H1 (cell line): Measurements from ENCODE around the gene RNU6-9. TPM values are rescaled to one million over a fixed set of nuclear protein-coding genes. Genes with fewer than 3 reads are reported as not detected.

ENCODE experiments used
- CTCF ChIA-PET: fragments of 300-600 bp; sonication (Branson Sonifier 250); formaldehyde crosslinking; loops from one replicate; lab custom pipeline; 2021; ENCODE audit not compliant: partially characterized antibody; lab: Charles Lee
- POLR2A ChIA-PET: fragments of 300-600 bp; sonication (Branson Sonifier 250); formaldehyde crosslinking; loops from one replicate; lab custom pipeline; 2021; ENCODE audit warnings: inconsistent platforms; ENCODE audit not compliant: partially characterized antibody; lab: Charles Lee
- DNase-seq, 2 experiments: peaks; one replicate each; pipeline versions ENCODE4 v3.0.0 to v3.0.0-alpha.2; 2010 to 2022; ENCODE audit warnings: low spot score in 2 of 2, low read depth in 1 of 2, mixed read lengths in 1 of 2
- FAIRE-seq: peaks from 2 replicates; lab custom pipeline; 2011; peaks lifted over from hg19 to GRCh38; lab: Jason Lieb, UNC
- H2AFZ ChIP-seq: 2 replicates; pipeline ENCODE4 v1.8.1; 2012; ENCODE audit warnings: low read length, inconsistent platforms
- H2AK5ac ChIP-seq: 2 replicates; pipeline ENCODE4 v1.6.1; 2013; ENCODE audit warnings: low read depth, low read length
- H2BK120ac ChIP-seq: replicated peaks from 2 replicates; pipeline ENCODE3; 2013; ENCODE audit warnings: low read depth, low read length, inconsistent platforms
- H2BK12ac ChIP-seq: 2 replicates; pipeline ENCODE4 v1.6.1; 2013; ENCODE audit warnings: low read depth, low read length
- H2BK15ac ChIP-seq: 2 replicates; pipeline ENCODE4 v1.6.1; 2013; ENCODE audit warnings: low read length
- H2BK20ac ChIP-seq: 2 replicates; pipeline ENCODE4 v1.6.1; 2013; ENCODE audit warnings: low read length
- H2BK5ac ChIP-seq: 2 replicates; pipeline ENCODE4 v1.6.1; 2013; ENCODE audit warnings: low read depth, low read length
- H3K14ac ChIP-seq: 2 replicates; pipeline ENCODE4 v1.6.1; 2013; ENCODE audit warnings: inconsistent platforms; ENCODE audit not compliant: insufficient read length
- H3K18ac ChIP-seq: 2 replicates; pipeline ENCODE4 v1.6.1; 2013; ENCODE audit warnings: low read length; ENCODE audit errors: extremely low read depth
- H3K23ac ChIP-seq: 2 replicates; pipeline ENCODE4 v1.6.1; 2013; ENCODE audit warnings: inconsistent platforms; ENCODE audit not compliant: insufficient read length
- H3K23me2 ChIP-seq: 2 replicates; pipeline ENCODE4 v1.6.1; 2013; ENCODE audit warnings: low read depth, low read length
- H3K27ac ChIP-seq: 2 replicates; pipeline ENCODE4 v1.6.1; 2011; ENCODE audit warnings: low read depth, low read length, inconsistent platforms
- H3K27me3 ChIP-seq, 4 experiments: replicated peaks in 1 of 4; 1 replicate in 1 of 4; 2 replicates in 3 of 4; pipeline versions ENCODE4 v1.6.1 to v1.8.1; 2011 to 2013; ENCODE audit warnings: low read length in 3 of 4, mild to moderate bottlenecking in 3 of 4, inconsistent platforms in 2 of 4, mixed read lengths in 2 of 4, moderate library complexity in 1 of 4; ENCODE audit not compliant: control insufficient read depth in 3 of 4, insufficient read depth in 3 of 4; ENCODE audit errors: extremely low read depth in 1 of 4
- H3K36me3 ChIP-seq, 4 experiments: 2 replicates each; pipeline versions ENCODE4 v1.6.1 to v1.8.1; 2011 to 2013; ENCODE audit warnings: mild to moderate bottlenecking in 4 of 4, low read length in 3 of 4, moderate library complexity in 2 of 4, control low read depth in 1 of 4, inconsistent platforms in 1 of 4; ENCODE audit not compliant: insufficient read depth in 4 of 4, control insufficient read depth in 2 of 4
- H3K4ac ChIP-seq: replicated peaks from 2 replicates; pipeline ENCODE3; 2013; ENCODE audit warnings: low read length, low read depth, mixed read lengths, inconsistent platforms; ENCODE audit not compliant: insufficient read length
- H3K4me1 ChIP-seq, 4 experiments: replicated peaks in 1 of 4; 1 replicate in 1 of 4; 2 replicates in 3 of 4; pipeline versions ENCODE4 v1.6.1 to v1.8.1; 2011 to 2013; ENCODE audit warnings: low read length in 3 of 4, inconsistent platforms in 2 of 4, mixed read lengths in 1 of 4; ENCODE audit not compliant: insufficient read depth in 4 of 4, control insufficient read depth in 3 of 4
- H3K4me2 ChIP-seq, 2 experiments: 2 replicates each; pipeline versions ENCODE4 v1.6.1 to v1.8.1; 2011 to 2013; ENCODE audit warnings: low read depth in 2 of 2, low read length in 2 of 2, control low read depth in 1 of 2, inconsistent platforms in 1 of 2, mild to moderate bottlenecking in 1 of 2; ENCODE audit not compliant: insufficient read depth in 1 of 2
- H3K4me3 ChIP-seq, 4 experiments: fragments of 200-600, 300-600 bp in 1 of 4; sonication (generic), shearing (Covaris generic), sonication (Bioruptor Twin) in 1 of 4; 2 replicates each; pipeline versions ENCODE4 v1.5.1 to v1.8.1; 2011 to 2016; ENCODE audit warnings: low read length in 4 of 4, low read depth in 3 of 4, control low read depth in 2 of 4, inconsistent platforms in 2 of 4, mild to moderate bottlenecking in 2 of 4, mixed read lengths in 1 of 4, moderate library complexity in 1 of 4; ENCODE audit not compliant: insufficient read depth in 2 of 4; ENCODE audit errors: extremely low read depth in 1 of 4
- H3K56ac ChIP-seq: replicated peaks from 2 replicates; pipeline ENCODE3; 2013; ENCODE audit warnings: low read depth, mild to moderate bottlenecking, mixed read lengths, low read length, inconsistent platforms; ENCODE audit not compliant: insufficient read length
- H3K79me1 ChIP-seq: 2 replicates; pipeline ENCODE4 v1.6.1; 2013; ENCODE audit warnings: low read depth, low read length, control low read depth
- H3K79me2 ChIP-seq, 2 experiments: 2 replicates each; pipeline versions ENCODE4 v1.6.1 to v1.8.1; 2012 to 2013; ENCODE audit warnings: low read length in 2 of 2, mild to moderate bottlenecking in 2 of 2, inconsistent platforms in 1 of 2; ENCODE audit not compliant: insufficient read depth in 2 of 2, control insufficient read depth in 1 of 2
- H3K9ac ChIP-seq, 4 experiments: replicated peaks in 1 of 4; 1 replicate in 1 of 4; 2 replicates in 3 of 4; pipeline versions ENCODE4 v1.6.1 to v1.8.1; 2011 to 2013; ENCODE audit warnings: low read depth in 3 of 4, low read length in 3 of 4, control low read depth in 2 of 4, mild to moderate bottlenecking in 2 of 4, moderate library complexity in 2 of 4, inconsistent platforms in 1 of 4; ENCODE audit errors: extremely low read depth in 1 of 4
- H3K9me3 ChIP-seq, 2 experiments: 2 replicates each; pipeline versions ENCODE4 v1.6.1 to v1.8.1; 2012 to 2013; ENCODE audit warnings: mild to moderate bottlenecking in 2 of 2, moderate library complexity in 2 of 2, control low read depth in 1 of 2, inconsistent platforms in 1 of 2, low read depth in 1 of 2, low read length in 1 of 2, mixed read lengths in 1 of 2; ENCODE audit not compliant: insufficient read depth in 2 of 2
- H4K20me1 ChIP-seq, 2 experiments: replicated peaks in 1 of 2; 2 replicates each; pipeline versions ENCODE3 to v1.8.1; 2011 to 2013; ENCODE audit warnings: inconsistent platforms in 2 of 2, low read length in 2 of 2, mild to moderate bottlenecking in 1 of 2; ENCODE audit not compliant: insufficient read depth in 2 of 2, control insufficient read depth in 1 of 2
- H4K5ac ChIP-seq: 2 replicates; pipeline ENCODE4 v1.6.1; 2013; ENCODE audit warnings: low read length, low read depth, mixed read lengths, inconsistent platforms; ENCODE audit not compliant: insufficient read length
- H4K8ac ChIP-seq: 2 replicates; pipeline ENCODE4 v1.8.0; 2013; ENCODE audit warnings: mild to moderate bottlenecking, moderate library complexity, low read length, inconsistent platforms; ENCODE audit not compliant: insufficient read depth; ENCODE audit errors: extremely low read depth
- H4K91ac ChIP-seq: replicated peaks from 2 replicates; pipeline ENCODE3; 2013; ENCODE audit warnings: low read length, mixed read lengths, inconsistent platforms; ENCODE audit not compliant: insufficient read length
- CBX8 ChIP-seq: fragments of 300-800, 300-1000 bp; sonication (generic); IDR thresholded peaks from 2 replicates; pipeline ENCODE4 v1.7.1; 2016; ENCODE audit warnings: low read depth, low read length, borderline replicate concordance
- CREB1 ChIP-seq: IDR thresholded peaks from 2 replicates; pipeline ENCODE4 v1.6.1; 2012; ENCODE audit warnings: inconsistent platforms
- RBBP5 ChIP-seq: IDR thresholded peaks from 2 replicates; pipeline ENCODE4 v1.7.1; 2012; ENCODE audit warnings: low read depth, mild to moderate bottlenecking, inconsistent platforms, low read length, moderate library complexity, borderline replicate concordance
- WGBS, 2 experiments: shearing (Covaris generic) in 1 of 2; methylation state at CpG; one replicate each; pipeline versions ENCODE4 v1.1.6 to v1.1.7; 2013 to 2015; ENCODE audit warnings: low lambda C conversion rate in 2 of 2, mixed read lengths in 2 of 2, inconsistent platforms in 1 of 2, low coverage in 1 of 2, missing lambda C conversion rate in 1 of 2; ENCODE audit not compliant: insufficient replicate concordance in 2 of 2, insufficient coverage in 1 of 2, insufficient read length in 1 of 2; ENCODE audit errors: extremely low coverage in 1 of 2, missing lambda C conversion rate in 1 of 2; 5-methylcytosine and 5-hydroxymethylcytosine counted together
- polyA plus RNA-seq, 7 experiments: library from polyadenylated mRNA; depleted of rRNA in 3 of 7; stranded (reverse) in 5 of 7; unstranded in 2 of 7; fragments of >200 nt in 5 of 7; fragments of 200-250 nt in 2 of 7; gene quantifications; 1 replicate in 5 of 7; 2 replicates in 1 of 7; 4 replicates in 1 of 7; pipeline versions ENCODE4 v1.2.1 to v1.2.3, GENCODE V29; 2011 to 2013; ENCODE audit warnings: missing spikeins in 2 of 7, mixed read lengths in 2 of 7
- total RNA-seq: library from RNA; stranded (reverse); fragmentation: NEBNext Ultra II Directional; extraction: Animal tissue kit (Norgen Biotek cat#: 25700); gene quantifications from 2 replicates; pipeline ENCODE4 v1.2.1, GENCODE V29; 2021

The RNU6-9 gene
- total and polyA plus RNA-seq, 2 of the 8 experiments (the other 6 are each of a cell fraction or from before 2014, with no cell fraction given) = not detected

GRCh38 chr19:934865-935479 lies 41.7 kb downstream of the RNU6-9 start:
- H2AFZ ChIP-seq = no peak overlapping the region
- no peaks in the 10 kb centered on the region for H3K9me3 ChIP-seq
- H4K91ac ChIP-seq = no peak overlapping the region
- no peak overlapping the region for H3K4ac ChIP-seq
- H3K14ac ChIP-seq = no peak overlapping the region
- H3K4me3 ChIP-seq = no peak overlapping the region
- ChIA-PET POLR2A (interaction anchor here (0.8 to 2.6 kb wide), 4 partner anchors 9 to 92 kb away, joined by 3 to 9 read pairs (median 3); partner anchors contain the start of gene CNN2), CTCF (interaction anchor here (0.5 to 2.5 kb wide), 5 partner anchors 12 to 81 kb away, joined by 3 to 11 read pairs (median 4); no protein-coding TSS in a partner anchor)
- H3K27me3 ChIP-seq = no peaks in the 10 kb centered on the region
- DNase-seq (no peak), FAIRE-seq (no peak)
- no peak overlapping the region for H3K27ac ChIP-seq
- no peak overlapping the region for H2BK12ac ChIP-seq
- H2AK5ac ChIP-seq = no peak overlapping the region
- H3K36me3 ChIP-seq = peaks cover 3 to 13% (median 11%) of the 10 kb centered on the region in 4 experiments; a peak in 7 of 8 replicates
- 0 out of 2 replicates have a peak overlapping the region, but pooled peaks have one; percentile 44 for H2BK5ac ChIP-seq
- no peak overlapping the region for H4K5ac ChIP-seq
- no peak overlapping the region for H3K23ac ChIP-seq
- WGBS, 2 experiments = 93% methylated on average over 22 of the region's 31 CpGs; no CpG with 5 or more reads in 1 of the 2 experiments
- H3K79me1 ChIP-seq = peaks cover 11% of the 10 kb centered on the region
- no peak overlapping the region for H3K56ac ChIP-seq
- peaks cover 3 to 25% of the 10 kb centered on the region in 2 experiments for H4K20me1 ChIP-seq
- H2BK120ac ChIP-seq = no peak overlapping the region
- no peak overlapping the region for H3K18ac ChIP-seq
- H4K8ac ChIP-seq = peak overlapping the region; percentile 79; the same call in 1 of the 2 replicates
- no peak overlapping the region for H2BK20ac ChIP-seq
- H3K23me2 ChIP-seq = no peaks in the 10 kb centered on the region
- no peak overlapping the region for H3K4me2 ChIP-seq
- H3K4me1 ChIP-seq = peaks cover 0 to 16% (median 4%) of the 10 kb centered on the region in 4 experiments; a peak in 4 of 7 replicates
- TF ChIP-seq RBBP5 = no peak
- no peak for TF ChIP-seq CBX8
- TF ChIP-seq CREB1 = no peak
- H2BK15ac ChIP-seq = no peak overlapping the region
- no peak overlapping the region for H3K9ac ChIP-seq
- H3K79me2 ChIP-seq = peaks cover 0 to 64% of the 10 kb centered on the region in 2 experiments; a peak in 3 of 4 replicates
